ENCODE results near the gene CWC27.

CWC27 gene

GRCh38 chr5:65029178-65029577 lies 260.4 kb downstream of the CWC27 start:
- in situ Hi-C loops (cut with MboI; ENCODE audit: low sequenced_read_pairs): no loop called here

DNA sequence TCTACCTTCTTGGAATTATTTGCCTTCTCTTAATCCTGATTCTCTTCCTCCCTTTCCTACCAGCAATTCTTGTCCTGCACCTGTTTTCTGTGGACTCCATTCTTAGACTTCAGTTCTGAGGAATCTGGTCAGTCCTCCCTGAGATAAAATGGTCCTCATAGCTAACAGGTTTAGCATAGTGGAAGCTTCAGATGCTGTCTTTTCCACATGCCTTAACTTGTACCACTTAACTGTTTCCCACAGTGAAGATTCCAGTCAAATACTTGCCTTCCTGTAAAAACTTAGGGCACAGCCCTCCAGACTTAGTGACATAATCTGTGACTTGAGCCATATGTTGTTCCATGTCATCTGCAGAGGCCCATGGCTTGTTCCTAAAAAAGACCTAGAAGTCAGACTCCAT lies 261.3 kb downstream of the CWC27 start:
- in situ Hi-C loops (cut with MboI; ENCODE audit: low sequenced_read_pairs): no loop called here

GRCh38 chr5:65032250-65032649 lies 263.5 kb downstream of the CWC27 start:
- in situ Hi-C loops (cut with MboI; ENCODE audit: low sequenced_read_pairs): no loop called here

GRCh38 chr5:65034029-65034812 lies 265.5 kb downstream of the CWC27 start:
- in situ Hi-C loops (cut with MboI; ENCODE audit: low sequenced_read_pairs): no loop called here

GRCh38 chr5:65034813-65035209 lies 266.1 kb downstream of the CWC27 start:
- in situ Hi-C loops (cut with MboI; ENCODE audit: low sequenced_read_pairs): no loop called here

GRCh38 chr5:65035211-65036206 lies 266.8 kb downstream of the CWC27 start:
- in situ Hi-C loops (cut with MboI; ENCODE audit: low sequenced_read_pairs): no loop called here

DNA sequence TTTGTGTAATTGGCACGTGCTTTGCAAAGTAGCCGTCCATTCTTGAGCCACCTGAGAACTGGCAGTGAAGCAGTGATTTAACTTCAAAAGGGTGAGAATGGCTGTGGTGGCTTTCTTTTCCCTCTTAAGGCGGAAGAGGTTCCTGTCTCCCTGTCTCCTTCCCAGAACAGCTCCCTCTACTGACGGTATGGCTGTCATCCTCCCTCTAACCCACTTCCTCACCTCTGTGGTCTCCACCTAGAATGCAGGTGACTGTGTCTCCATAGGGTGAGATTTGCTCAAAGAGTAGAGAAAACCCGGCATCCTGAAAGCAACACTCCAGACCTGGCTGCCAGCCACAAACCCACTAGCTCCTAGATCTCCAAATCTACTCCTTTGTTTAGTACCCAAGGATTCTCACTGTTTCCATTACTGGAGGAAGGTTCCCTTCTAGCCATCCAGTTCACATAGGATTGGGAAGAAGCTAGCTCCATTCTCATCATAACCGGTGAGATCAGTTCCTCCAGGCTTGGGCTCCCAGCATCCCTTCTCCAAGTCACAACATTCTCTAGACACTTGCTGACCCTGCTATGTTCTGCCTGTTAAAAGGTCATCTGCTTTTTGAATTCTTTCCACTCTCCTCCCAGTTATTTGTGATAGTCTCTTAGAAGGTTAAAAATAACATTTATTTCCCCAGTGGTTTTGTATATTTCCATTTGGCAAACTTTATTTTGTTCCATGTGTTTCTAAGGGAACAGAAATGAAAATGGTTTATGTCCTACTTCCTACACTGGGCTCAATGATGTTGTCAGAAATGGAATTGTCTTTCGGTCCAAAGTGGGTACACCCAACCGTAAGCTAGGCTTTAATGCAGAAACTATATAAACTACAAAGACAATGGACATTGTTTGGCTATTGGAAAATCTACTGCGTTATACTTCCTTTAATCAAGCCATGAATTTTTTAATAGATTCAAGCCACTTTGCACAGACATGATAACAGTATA lies 269.4 kb downstream of the CWC27 start:
- in situ Hi-C loops (cut with MboI; ENCODE audit: low sequenced_read_pairs): no loop called here

GRCh38 chr5:65041296-65042158 lies 272.8 kb downstream of the CWC27 start:
- in situ Hi-C loops (cut with MboI; ENCODE audit: low sequenced_read_pairs): no loop called here

DNA sequence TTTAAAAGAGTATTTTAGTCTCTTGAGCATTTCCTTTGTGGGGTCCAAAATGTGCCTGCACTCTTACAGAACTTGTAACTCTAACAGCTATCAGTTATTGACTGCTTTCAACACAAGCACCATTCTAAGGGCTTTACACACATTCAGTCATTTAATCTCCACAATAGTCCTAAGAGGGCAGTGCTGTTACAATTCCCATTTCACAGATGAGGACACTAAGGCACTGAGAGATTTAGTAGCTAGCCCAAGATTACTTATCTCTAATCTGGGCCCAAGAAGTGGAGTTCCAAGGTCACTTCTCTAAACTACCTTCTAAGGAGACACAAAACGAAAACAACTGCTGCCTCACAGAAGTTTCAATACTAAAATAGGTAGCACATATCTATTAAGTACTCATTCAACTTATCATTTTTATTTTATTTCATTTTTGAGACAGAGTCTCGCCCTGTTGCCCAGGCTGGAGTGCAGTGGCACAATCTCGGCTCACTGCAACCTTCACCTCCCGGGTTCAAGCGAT lies 275.2 kb downstream of the CWC27 start:
- in situ Hi-C loops (cut with MboI; ENCODE audit: low sequenced_read_pairs): no loop called here

DNA sequence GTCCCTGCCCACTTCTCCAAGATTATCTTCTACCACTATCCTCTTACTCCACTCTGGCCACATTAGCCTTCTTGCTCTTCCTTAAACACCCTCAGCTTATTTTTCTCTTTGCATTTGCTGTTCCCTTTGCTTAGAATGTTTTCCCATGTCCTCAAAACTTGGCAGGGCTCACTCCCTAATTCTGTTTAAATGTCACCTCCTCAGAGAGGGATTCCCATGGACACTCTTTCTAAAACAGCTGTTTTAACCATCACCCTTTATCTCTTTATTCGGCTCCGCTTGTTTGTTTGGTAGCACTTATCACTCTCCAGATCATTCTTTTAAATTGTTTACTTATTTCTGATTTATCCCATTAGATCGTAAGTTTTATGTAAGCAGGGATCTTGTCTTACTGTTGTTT lies 278.5 kb downstream of the CWC27 start:
- in situ Hi-C loops (cut with MboI; ENCODE audit: low sequenced_read_pairs): no loop called here

GRCh38 chr5:65047948-65048690 lies 279.4 kb downstream of the CWC27 start:
- in situ Hi-C loops (cut with MboI; ENCODE audit: low sequenced_read_pairs): no loop called here

- in situ Hi-C loops (cut with MboI; ENCODE audit: low sequenced_read_pairs): no loop called here
Measured at GRCh38 chr5:65050140-65050539, 281.4 kb downstream of the CWC27 start.

DNA sequence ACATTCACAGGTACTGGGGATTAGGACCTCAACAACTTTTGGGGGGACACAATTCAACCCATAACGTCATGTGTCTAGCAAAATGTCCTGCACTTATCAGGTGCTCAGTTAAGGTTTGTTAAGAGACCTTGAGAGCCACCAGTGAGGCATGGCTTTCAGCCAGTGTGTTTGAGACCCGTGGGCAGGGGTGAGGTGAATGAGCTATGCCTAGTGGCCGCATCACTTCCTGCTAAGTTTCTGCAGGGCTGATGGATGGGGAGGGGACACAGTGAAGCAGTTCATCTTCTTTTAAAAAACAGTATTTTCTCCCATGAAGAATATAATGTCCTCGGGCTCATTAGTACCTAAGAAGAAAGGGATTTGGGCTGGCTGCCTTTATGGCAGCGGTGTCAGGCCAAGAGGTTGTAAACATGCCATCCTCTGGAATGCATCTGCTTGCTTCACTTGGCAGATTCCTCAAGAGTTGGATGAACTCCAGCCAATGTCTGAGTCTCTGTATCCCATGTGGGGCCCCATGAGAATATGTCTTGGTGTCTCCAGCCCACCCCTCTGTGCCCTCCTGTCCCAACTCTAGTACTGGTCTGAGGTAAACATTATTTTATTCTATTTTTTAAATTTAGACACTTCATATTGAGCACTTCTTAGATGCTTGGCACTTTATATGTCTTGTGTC lies 282.2 kb downstream of the CWC27 start:
- in situ Hi-C loops (cut with MboI; ENCODE audit: low sequenced_read_pairs): no loop called here

DNA sequence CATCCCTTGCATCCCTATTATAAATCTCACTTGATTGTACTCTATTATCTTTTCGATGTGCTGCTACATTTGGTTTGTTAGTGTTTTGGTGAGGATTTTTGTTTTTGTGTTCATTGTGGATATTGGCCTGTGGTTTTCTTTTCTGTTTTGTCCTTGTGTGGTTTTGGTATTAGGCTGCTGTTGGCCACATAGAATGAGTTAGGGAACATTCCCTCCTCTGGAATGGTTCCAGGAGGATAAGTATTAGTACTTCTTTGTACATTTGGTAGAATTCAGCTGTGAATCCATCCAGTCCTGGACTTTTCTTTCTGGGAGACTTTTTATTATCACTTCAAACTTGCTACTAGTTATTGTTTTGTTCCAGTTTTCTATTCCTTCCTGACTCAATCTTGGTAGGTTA lies 287.2 kb downstream of the CWC27 start:
- in situ Hi-C loops (cut with MboI; ENCODE audit: low sequenced_read_pairs): no loop called here

GRCh38 chr5:65059681-65060598 lies 291.2 kb downstream of the CWC27 start:
- in situ Hi-C loops (cut with MboI; ENCODE audit: low sequenced_read_pairs): no loop called here

DNA sequence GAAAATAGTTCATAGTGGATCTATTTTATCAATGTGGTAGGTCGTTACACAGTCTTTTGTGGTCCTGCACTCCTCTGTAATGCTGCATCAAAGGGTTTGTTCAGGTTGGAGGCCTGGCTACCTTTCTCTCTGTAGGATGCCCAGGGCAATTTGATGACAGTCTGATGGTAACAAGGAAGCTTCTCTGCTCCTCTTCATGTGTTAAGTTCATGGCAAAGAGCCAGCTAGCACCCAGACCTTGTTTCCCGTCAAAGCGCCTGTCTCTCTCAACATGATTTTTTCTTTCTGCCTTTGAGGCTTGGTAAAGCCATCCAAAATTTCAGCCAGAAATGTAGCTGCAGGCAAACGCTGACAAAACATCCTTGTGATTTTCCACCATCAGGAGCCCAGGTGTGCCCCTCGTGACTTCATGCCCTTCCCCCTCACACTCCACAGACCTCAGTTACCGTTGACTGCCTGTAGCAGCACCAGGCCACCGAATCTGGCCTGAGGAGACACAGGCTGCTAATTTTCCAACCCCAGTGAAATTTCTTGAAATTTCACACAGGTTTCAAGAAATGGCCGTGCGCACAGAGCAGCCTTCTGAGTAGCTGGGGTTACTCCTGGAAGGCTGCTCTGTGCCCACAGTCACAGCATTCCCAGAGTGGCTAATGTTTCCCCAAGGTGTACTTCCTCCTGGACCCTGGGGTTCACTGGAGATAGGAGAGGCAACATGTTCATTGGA lies 292.7 kb downstream of the CWC27 start:
- in situ Hi-C loops (cut with MboI; ENCODE audit: low sequenced_read_pairs): no loop called here

DNA sequence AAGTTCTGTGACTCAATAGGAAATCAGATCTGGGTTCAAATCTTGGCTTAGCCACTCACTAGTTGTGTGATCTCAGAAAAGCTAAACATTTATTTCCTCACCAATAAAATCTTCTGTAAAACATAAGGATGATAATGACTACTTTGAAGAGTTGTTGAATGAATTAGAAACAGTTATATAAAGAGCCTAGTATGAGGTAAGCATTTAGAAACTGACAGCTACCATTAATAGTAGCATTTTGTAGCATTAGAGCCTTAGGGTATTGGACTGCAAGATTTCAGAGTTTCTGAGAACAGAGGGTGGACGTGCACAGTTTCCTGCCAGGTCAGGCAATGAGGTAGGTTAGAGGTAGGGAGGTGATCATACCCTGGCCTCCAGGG lies 293.2 kb downstream of the CWC27 start:
- in situ Hi-C loops (cut with MboI; ENCODE audit: low sequenced_read_pairs): no loop called here
